Stimulated activated CD8-positive, alpha-beta memory T cell treated with anti-CD3 and anti-CD28 coated beads, Interleukin-4, amount 100 ng/mL, for 24 hours (primary cell): ENCODE data around the gene C21orf58.

Experiments used
- DNase-seq: peaks from one replicate; pipeline ENCODE4 v3.0.0-alpha.2; 2020; ENCODE audit warnings: low read depth

C21orf58 gene

GRCh38 chr21:46352913-46353312 lies 29.2 kb upstream of the C21orf58 start:
- DNase-seq, result no peak

- DNase-seq, result no peak
Observed at GRCh38 chr21:46352164-46352515, 28.5 kb upstream of the C21orf58 start.

- DNase-seq, result no peak
Observed at GRCh38 chr21:46351476-46352163, 27.9 kb upstream of the C21orf58 start.

DNA sequence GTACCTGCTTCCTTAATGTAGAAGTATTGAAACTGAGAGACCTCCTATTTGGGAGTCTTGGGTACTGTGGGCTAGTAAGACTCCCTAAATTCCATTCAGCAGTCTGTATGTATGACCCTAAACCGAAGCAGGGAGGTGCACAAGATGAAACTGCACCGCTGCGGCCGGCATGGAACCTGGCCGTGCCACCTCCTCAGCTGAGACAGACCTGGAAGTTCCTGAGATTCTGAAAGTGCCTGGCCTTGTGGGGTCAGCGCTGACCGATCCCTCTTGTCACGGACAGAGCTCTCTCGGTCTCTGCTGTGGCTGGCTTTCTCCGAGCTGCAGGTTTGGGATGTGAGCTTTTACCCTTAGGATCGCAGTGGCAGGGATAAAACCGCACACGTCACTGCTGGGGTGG lies 27.3 kb upstream of the C21orf58 start:
- DNase-seq, result no peak

DNA sequence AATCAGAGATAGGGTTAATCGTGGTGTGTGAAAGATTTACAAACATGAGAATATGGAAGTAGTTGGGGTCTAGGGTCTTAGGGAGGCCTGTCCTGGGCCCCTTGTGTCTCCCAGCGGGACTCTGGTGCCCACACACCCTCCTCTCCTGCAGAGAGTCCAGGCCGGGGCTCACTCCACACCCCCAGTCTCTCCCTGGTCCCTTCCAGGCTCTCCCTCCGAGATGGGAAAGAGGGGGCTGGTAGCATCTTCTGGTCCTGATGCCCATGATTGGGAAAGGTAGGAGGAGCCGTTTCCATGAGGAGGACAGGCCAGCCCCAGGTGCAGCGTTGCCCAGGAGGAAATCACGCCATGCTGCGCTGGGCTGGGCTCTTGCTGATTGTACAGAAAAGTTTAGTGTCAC lies 26.9 kb upstream of the C21orf58 start:
- DNase-seq, result no peak

DNA sequence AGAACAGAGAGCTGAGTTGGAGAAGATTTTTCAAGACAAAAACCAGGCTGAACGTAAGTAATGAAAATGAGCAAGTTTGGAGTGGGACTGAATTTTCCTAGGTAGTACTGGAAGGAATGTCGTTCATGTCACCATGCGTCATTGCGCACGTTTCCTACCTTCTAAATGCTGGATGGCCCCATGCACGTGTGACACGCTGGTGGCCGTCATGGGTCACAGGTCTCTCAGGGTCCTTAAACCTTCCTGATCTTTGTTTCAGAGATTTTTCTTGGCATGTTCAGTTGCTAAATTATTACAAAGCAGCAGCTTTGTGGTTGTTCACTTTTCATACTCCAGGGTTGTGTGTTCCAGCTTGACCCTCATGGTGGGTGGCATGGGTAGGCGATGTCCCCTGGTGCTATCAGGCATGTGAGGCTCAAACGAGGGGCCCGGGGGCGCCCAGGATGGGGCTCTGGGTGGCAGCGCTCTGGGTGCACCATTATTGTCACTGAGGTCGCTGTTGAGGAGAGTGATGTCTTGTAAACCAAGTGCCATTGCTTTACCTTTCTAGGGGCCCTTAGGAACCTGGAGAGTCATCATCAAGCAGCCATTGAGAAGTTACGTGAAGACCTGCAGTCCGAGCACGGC lies 25.6 kb upstream of the C21orf58 start:
- DNase-seq, result no peak

- DNase-seq, result no peak
Observed at GRCh38 chr21:46347791-46348381, 24.2 kb upstream of the C21orf58 start.

DNA sequence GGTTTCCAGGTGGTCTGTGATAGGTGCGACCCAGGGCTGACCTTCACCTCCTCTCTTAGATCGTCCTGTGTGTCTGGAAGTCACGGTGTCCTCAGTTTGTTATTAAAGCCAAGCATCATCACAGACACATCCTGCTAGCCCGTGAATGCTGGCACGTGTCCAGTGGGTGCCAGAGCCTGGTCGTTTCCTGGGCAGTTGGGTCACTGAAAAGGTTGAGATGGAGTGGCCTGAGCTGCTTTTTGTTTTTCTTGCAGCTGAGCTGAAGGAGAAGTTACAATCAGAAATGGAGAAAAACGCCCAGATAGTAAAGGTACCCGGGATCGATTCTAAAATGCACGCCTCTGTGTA lies 23.5 kb upstream of the C21orf58 start:
- no peak for DNase-seq

- no peak for DNase-seq
Observed at GRCh38 chr21:46346296-46347202, 22.9 kb upstream of the C21orf58 start.

- DNase-seq, result no peak
Observed at GRCh38 chr21:46345861-46346260, 22.2 kb upstream of the C21orf58 start.

GRCh38 chr21:46344219-46344915 lies 20.7 kb upstream of the C21orf58 start:
- DNase-seq, result no peak

- DNase-seq, result no peak
Observed at GRCh38 chr21:46340998-46341397, 17.3 kb upstream of the C21orf58 start.

GRCh38 chr21:46336603-46337002 lies 12.9 kb upstream of the C21orf58 start:
- DNase-seq, result no peak

DNA sequence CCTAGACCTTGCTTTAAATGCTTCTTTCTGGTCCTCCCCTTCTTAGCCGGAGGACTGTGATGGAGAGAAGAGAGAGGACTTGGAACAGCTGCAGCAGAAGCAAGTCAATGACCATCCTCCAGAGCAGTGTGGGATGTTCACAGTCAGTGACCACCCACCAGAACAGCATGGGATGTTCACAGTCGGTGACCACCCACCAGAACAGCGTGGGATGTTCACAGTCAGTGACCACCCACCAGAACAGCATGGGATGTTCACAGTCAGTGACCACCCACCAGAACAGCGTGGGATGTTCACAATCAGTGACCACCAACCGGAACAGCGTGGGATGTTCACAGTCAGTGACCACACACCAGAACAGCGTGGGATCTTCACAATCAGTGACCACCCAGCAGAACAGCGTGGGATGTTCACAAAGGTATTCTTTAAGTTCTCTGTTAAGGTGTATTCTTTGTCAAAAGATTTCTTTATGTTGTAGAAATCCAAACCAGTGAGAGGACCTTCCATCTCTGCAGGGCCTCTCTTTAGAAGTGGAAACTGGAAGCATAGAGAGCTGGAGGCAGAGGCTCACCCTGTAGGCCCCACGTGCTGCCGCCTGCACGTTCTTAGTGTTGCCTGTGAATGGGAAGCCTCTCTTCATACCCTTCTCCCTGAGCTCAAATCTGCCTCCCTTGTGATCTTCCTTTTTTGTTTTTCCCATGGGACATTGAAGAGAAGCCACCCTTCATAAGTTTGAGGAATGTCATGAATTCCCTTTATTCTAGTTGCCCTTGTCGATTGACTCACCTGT lies 10.9 kb upstream of the C21orf58 start:
- DNase-seq, result no peak

GRCh38 chr21:46329796-46330195 lies 6.1 kb upstream of the C21orf58 start:
- no peak for DNase-seq

GRCh38 chr21:46328151-46328550 lies 4.5 kb upstream of the C21orf58 start:
- no peak for DNase-seq

- no peak for DNase-seq
Observed at GRCh38 chr21:46327711-46328110, 4.0 kb upstream of the C21orf58 start.

GRCh38 chr21:46326110-46326703 lies 2.5 kb upstream of the C21orf58 start:
- no peak for DNase-seq

GRCh38 chr21:46325073-46325912 lies 1.6 kb upstream of the C21orf58 start:
- DNase-seq, result peak; percentile 15
